ENCODE measurements around the gene CD200.

The CD200 gene

GRCh38 chr3:112395181-112395895, 62.4 kb downstream of the CD200 start:
- TF ChIP-seq CTCF (IDR thresholded peaks at IDR 0.05; ENCODE audit: insufficient read depth, low read length) (no peak), POLR2AphosphoS5 (IDR thresholded peaks at IDR 0.05; ENCODE audit: low read depth) (no peak), GABPA (IDR thresholded peaks at IDR 0.05; ENCODE audit: low read depth) (no peak), SPI1 (IDR thresholded peaks at IDR 0.05; ENCODE audit: borderline replicate concordance, low read depth) (no peak)
- TF ChIP-seq, protein P1, sequence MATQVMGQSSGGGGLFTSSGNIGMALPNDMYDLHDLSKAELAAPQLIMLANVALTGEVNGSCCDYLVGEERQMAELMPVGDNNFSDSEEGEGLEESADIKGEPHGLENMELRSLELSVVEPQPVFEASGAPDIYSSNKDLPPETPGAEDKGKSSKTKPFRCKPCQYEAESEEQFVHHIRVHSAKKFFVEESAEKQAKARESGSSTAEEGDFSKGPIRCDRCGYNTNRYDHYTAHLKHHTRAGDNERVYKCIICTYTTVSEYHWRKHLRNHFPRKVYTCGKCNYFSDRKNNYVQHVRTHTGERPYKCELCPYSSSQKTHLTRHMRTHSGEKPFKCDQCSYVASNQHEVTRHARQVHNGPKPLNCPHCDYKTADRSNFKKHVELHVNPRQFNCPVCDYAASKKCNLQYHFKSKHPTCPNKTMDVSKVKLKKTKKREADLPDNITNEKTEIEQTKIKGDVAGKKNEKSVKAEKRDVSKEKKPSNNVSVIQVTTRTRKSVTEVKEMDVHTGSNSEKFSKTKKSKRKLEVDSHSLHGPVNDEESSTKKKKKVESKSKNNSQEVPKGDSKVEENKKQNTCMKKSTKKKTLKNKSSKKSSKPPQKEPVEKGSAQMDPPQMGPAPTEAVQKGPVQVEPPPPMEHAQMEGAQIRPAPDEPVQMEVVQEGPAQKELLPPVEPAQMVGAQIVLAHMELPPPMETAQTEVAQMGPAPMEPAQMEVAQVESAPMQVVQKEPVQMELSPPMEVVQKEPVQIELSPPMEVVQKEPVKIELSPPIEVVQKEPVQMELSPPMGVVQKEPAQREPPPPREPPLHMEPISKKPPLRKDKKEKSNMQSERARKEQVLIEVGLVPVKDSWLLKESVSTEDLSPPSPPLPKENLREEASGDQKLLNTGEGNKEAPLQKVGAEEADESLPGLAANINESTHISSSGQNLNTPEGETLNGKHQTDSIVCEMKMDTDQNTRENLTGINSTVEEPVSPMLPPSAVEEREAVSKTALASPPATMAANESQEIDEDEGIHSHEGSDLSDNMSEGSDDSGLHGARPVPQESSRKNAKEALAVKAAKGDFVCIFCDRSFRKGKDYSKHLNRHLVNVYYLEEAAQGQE (IDR thresholded peaks at IDR 0.05; ENCODE audit: insufficient replicate concordance, low read depth) = no peak
- Histone ChIP-seq H3K27ac (replicated peaks) (no peak overlapping the region; the same call in 1 of the 2 replicates), H3K4me3 (replicated peaks; ENCODE audit: insufficient read depth, low read length) (no peak overlapping the region), H3K27me3 (ENCODE audit: insufficient read depth, poor library complexity, severe bottlenecking) (no peaks in the 10 kb centered on the region)
- no peak for DNase-seq (ENCODE audit: low read depth in 1 of 2, low spot score in 1 of 2)

GRCh38 chr3:112395896-112396290, 62.9 kb downstream of the CD200 start:
- no peak for TF ChIP-seq POLR2AphosphoS5 (IDR thresholded peaks at IDR 0.05; ENCODE audit: low read depth)
- TF ChIP-seq, protein P1 (IDR thresholded peaks at IDR 0.05; ENCODE audit: insufficient replicate concordance, low read depth) = no peak
- TF ChIP-seq GABPA (IDR thresholded peaks at IDR 0.05; ENCODE audit: low read depth) = no peak
- TF ChIP-seq SPI1 (IDR thresholded peaks at IDR 0.05; ENCODE audit: borderline replicate concordance, low read depth) = no peak
- DNase-seq (ENCODE audit: low read depth in 1 of 2, low spot score in 1 of 2) = no peak
- Histone ChIP-seq H3K27me3 (ENCODE audit: insufficient read depth, poor library complexity, severe bottlenecking) (no peaks in the 10 kb centered on the region), H3K4me3 (replicated peaks; ENCODE audit: insufficient read depth, low read length) (no peak overlapping the region), H3K27ac (replicated peaks) (no peak overlapping the region; the same call in 1 of the 2 replicates)

GRCh38 chr3:112397556-112397955, 64.6 kb downstream of the CD200 start:
- Histone ChIP-seq H3K27ac (replicated peaks) (no peak overlapping the region), H3K27me3 (ENCODE audit: insufficient read depth, poor library complexity, severe bottlenecking) (no peaks in the 10 kb centered on the region), H3K4me3 (replicated peaks; ENCODE audit: insufficient read depth, low read length) (no peak overlapping the region)
- no peak for DNase-seq (ENCODE audit: low read depth in 1 of 2, low spot score in 1 of 2)
- TF ChIP-seq POLR2AphosphoS5 (IDR thresholded peaks at IDR 0.05; ENCODE audit: low read depth) = no peak
- TF ChIP-seq, protein P1 (IDR thresholded peaks at IDR 0.05; ENCODE audit: insufficient replicate concordance, low read depth) = no peak
- no peak for TF ChIP-seq SPI1 (IDR thresholded peaks at IDR 0.05; ENCODE audit: borderline replicate concordance, low read depth)
- no peak for TF ChIP-seq CTCF (IDR thresholded peaks at IDR 0.05; ENCODE audit: insufficient read depth, low read length)
- TF ChIP-seq GABPA (IDR thresholded peaks at IDR 0.05; ENCODE audit: low read depth) = no peak

Data from HL-60 (cell line).